PC-3 (cell line): ENCODE measurements around the gene LRFN5. TPM values are rescaled to one million over a fixed set of nuclear protein-coding genes. Genes with fewer than 3 reads are reported as not detected.
A peak's percentile ranks its signal among the peaks of the same experiment; 100 is the strongest.

Experiments used
- ATAC-seq: fragments of 200-7000 bp; cut with Tn5 transposase; 2 replicates; pipeline ENCODE4 v1.9.1; 2020; ENCODE audit warnings: mild to moderate bottlenecking, moderate library complexity
- BruUV-seq: library from RNA; stranded (reverse); fragments of 400-500 nt; replicated peaks from 2 replicates; lab custom pipeline; 2021; lab: Mats Ljungman, UMichigan
- CTCF ChIA-PET: fragments of 300-600 bp; sonication (Branson Sonifier 250); formaldehyde crosslinking; loops from one replicate; lab custom pipeline; 2022; ENCODE audit warnings: antibody characterized with exemption; lab: Charles Lee
- POLR2A ChIA-PET: fragments of 300-600 bp; sonication (Branson Sonifier 250); formaldehyde crosslinking; loops from one replicate; lab custom pipeline; 2022; ENCODE audit warnings: antibody characterized with exemption; ENCODE audit not compliant: unreplicated experiment; lab: Charles Lee
- DNase-seq: peaks from one replicate; pipeline ENCODE4 v3.0.0-alpha.2; 2015
- H2AFZ ChIP-seq: fragments of 300-600 bp; sonication (generic); 2 replicates; pipeline ENCODE4 v1.6.0; 2016; ENCODE audit warnings: antibody characterized with exemption, low read length
- H3F3A ChIP-seq: fragments of 300-600 bp; sonication (generic); one replicate; pipeline ENCODE4 v1.6.0; 2017; ENCODE audit warnings: antibody characterized with exemption, low read length, control low read depth, mild to moderate bottlenecking; ENCODE audit not compliant: unreplicated experiment
- H3K27ac ChIP-seq: fragments of 300-600 bp; sonication (generic); 2 replicates; pipeline ENCODE4 v1.5.1; 2016; ENCODE audit warnings: mild to moderate bottlenecking, low read length
- H3K27me3 ChIP-seq: fragments of 300-600 bp; sonication (generic); 2 replicates; pipeline ENCODE4 v1.6.1; 2016; ENCODE audit warnings: low read length, mixed read lengths
- H3K36me3 ChIP-seq: fragments of 300-600 bp; sonication (generic); 2 replicates; pipeline ENCODE4 v1.6.1; 2016; ENCODE audit warnings: low read depth, mixed run types, low read length, mixed read lengths
- H3K4me1 ChIP-seq: fragments of 300-600 bp; sonication (generic); 2 replicates; pipeline ENCODE4 v1.5.1; 2016; ENCODE audit warnings: low read length; ENCODE audit not compliant: insufficient read depth
- H3K4me2 ChIP-seq: fragments of 300-600 bp; sonication (generic); 2 replicates; pipeline ENCODE4 v1.6.0; 2016; ENCODE audit warnings: low read length
- H3K4me3 ChIP-seq: fragments of 300-600 bp; sonication (generic); 2 replicates; pipeline ENCODE4 v1.5.1; 2016; ENCODE audit warnings: mild to moderate bottlenecking, low read length, mixed read lengths
- H3K79me2 ChIP-seq: fragments of 300-600 bp; sonication (generic); 2 replicates; pipeline ENCODE4 v1.6.1; 2017; ENCODE audit warnings: low read length, mixed read lengths
- H3K9ac ChIP-seq: fragments of 300-600 bp; sonication (generic); 2 replicates; pipeline ENCODE4 v1.6.0; 2016; ENCODE audit warnings: mild to moderate bottlenecking, low read length
- H3K9me2 ChIP-seq: fragments of 300-600 bp; sonication (generic); replicated peaks from 2 replicates; pipeline ENCODE4 v1.6.1; 2016; ENCODE audit warnings: mixed run types, low read length, mixed read lengths
- H3K9me3 ChIP-seq: fragments of 300-600 bp; sonication (generic); 2 replicates; pipeline ENCODE4 v1.6.1; 2016; ENCODE audit warnings: low read length, mixed read lengths
- H4K20me1 ChIP-seq: fragments of 300-600 bp; sonication (generic); 2 replicates; pipeline ENCODE4 v1.6.1; 2016; ENCODE audit warnings: low read length, mixed read lengths
- CTCF ChIP-seq: fragments of 300-600 bp; sonication (generic); conservative IDR thresholded peaks from 2 replicates; pipeline ENCODE4 v1.5.1; 2017; ENCODE audit warnings: antibody characterized with exemption, low read depth, mild to moderate bottlenecking, low read length
- EZH2 ChIP-seq: fragments of 300-600 bp; sonication (generic); IDR thresholded peaks from one replicate; pipeline ENCODE4 v1.6.1; 2017; ENCODE audit warnings: antibody characterized with exemption, mild to moderate bottlenecking, low read length; ENCODE audit not compliant: unreplicated experiment
- EZH2phosphoT487 ChIP-seq: fragments of 300-600 bp; sonication (generic); IDR thresholded peaks from 2 replicates; pipeline ENCODE4 v1.6.1; 2018; ENCODE audit warnings: mild to moderate bottlenecking, antibody characterized with exemption, low read length, borderline replicate concordance
- intact Hi-C: fragments of 100-400 bp; cut with micrococcal nuclease; formaldehyde crosslinking; loops from 2 replicates; pipeline ENCODE4 v1.9.0; 2023
- total RNA-seq: library from RNA; depleted of rRNA; stranded (reverse); fragments of >200 nt; gene quantifications from 2 replicates; pipeline ENCODE4 v1.2.3, GENCODE V29; 2014

Gene LRFN5
- total RNA-seq, 1 experiment from 2014 or later: not detected

- peak; percentile 8 for DNase-seq
- H3K36me3 ChIP-seq: no peaks in the 10 kb centered on the region
- no peaks in the 10 kb centered on the region for H3K9me3 ChIP-seq
- ATAC-seq: peak; percentile 42
- POLR2A ChIA-PET: no interaction called here
- no peaks in the 10 kb centered on the region for H3K27me3 ChIP-seq
- no peaks in the 10 kb centered on the region for H4K20me1 ChIP-seq
- H3K27ac ChIP-seq: no peak overlapping the region
- H3K4me2 ChIP-seq: no peak overlapping the region
- H3K9ac ChIP-seq: no peak overlapping the region
- intact Hi-C loops: no loop called here
- no peaks in the 10 kb centered on the region for H3K79me2 ChIP-seq
- CTCF ChIA-PET: no interaction called here
- TF ChIP-seq CTCF (no peak), EZH2 (no peak), EZH2phosphoT487 (no peak)
- H3K9me2 ChIP-seq: no peaks in the 10 kb centered on the region
- H3K4me3 ChIP-seq: no peak overlapping the region
- H3F3A ChIP-seq: no peaks in the 10 kb centered on the region
- H2AFZ ChIP-seq: no peak overlapping the region
- BruUV-seq: no TSS peak
- no peaks in the 10 kb centered on the region for H3K4me1 ChIP-seq
Observed at GRCh38 chr14:41699486-41699885, 92.8 kb downstream of the LRFN5 start.

DNA sequence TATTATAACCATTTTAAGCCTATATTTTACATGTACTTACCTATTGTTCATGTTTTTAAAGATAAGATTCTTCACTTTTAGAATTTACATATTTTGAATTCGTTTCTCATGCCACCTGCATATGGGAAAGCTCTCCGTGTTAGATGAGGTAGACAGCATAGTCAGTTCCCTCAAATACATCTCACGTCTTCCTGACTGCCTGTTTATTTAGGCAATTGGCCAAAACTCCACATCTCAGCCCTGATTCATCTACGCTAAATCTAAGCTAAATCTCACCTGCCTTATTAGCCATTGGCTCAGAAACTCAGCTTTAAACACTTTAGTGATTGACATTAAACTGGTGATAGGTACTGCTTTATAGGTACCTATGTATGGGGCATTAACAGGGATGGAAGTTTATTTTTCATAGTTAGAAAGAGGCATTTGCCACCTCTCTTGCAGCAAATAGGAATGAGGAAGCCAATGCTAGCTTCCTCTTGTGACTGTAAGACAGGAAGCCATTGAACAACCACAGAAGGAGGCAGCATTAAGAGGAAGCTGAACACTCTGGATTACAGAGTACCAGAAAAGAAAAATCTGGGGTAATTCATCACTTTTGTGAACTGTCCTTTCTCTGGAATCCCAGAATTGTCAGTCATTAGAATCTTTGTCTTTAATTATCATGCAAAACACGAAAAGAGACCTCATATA, 111.9 kb downstream of the LRFN5 start:
- ChIA-PET POLR2A (interaction anchor here (0.7 kb wide), 1 partner anchor 28 kb away, joined by 5 read pairs; no protein-coding TSS in a partner anchor), CTCF (no interaction called here)
- H3K4me3 ChIP-seq: no peak overlapping the region
- H3K27ac ChIP-seq: no peak overlapping the region
- no peaks in the 10 kb centered on the region for H3F3A ChIP-seq
- ATAC-seq (peak; percentile 50), DNase-seq (peak; percentile 53)
- H3K27me3 ChIP-seq: no peaks in the 10 kb centered on the region
- no peaks in the 10 kb centered on the region for H3K4me1 ChIP-seq
- intact Hi-C loops: no loop called here
- no peaks in the 10 kb centered on the region for H3K79me2 ChIP-seq
- no peak overlapping the region for H2AFZ ChIP-seq
- no TSS peak for BruUV-seq
- no peaks in the 10 kb centered on the region for H4K20me1 ChIP-seq
- no peaks in the 10 kb centered on the region for H3K36me3 ChIP-seq
- H3K9me3 ChIP-seq: no peaks in the 10 kb centered on the region
- no peaks in the 10 kb centered on the region for H3K9me2 ChIP-seq
- H3K4me2 ChIP-seq: no peak overlapping the region
- TF ChIP-seq CTCF (no peak), EZH2 (no peak), EZH2phosphoT487 (no peak)
- no peak overlapping the region for H3K9ac ChIP-seq

GRCh38 chr14:41739203-41739602, 132.5 kb downstream of the LRFN5 start:
- DNase-seq (no peak), ATAC-seq (no peak)
- Histone ChIP-seq H3K4me2 (no peak overlapping the region), H3F3A (no peaks in the 10 kb centered on the region), H4K20me1 (no peaks in the 10 kb centered on the region), H2AFZ (no peak overlapping the region), H3K4me1 (no peaks in the 10 kb centered on the region), H3K4me3 (no peak overlapping the region), H3K36me3 (no peaks in the 10 kb centered on the region), H3K27me3 (no peaks in the 10 kb centered on the region), H3K9me3 (no peaks in the 10 kb centered on the region), H3K9me2 (no peaks in the 10 kb centered on the region), H3K79me2 (no peaks in the 10 kb centered on the region), H3K27ac (no peak overlapping the region), H3K9ac (no peak overlapping the region)
- CTCF ChIA-PET: no interaction called here
- BruUV-seq: no TSS peak
- POLR2A ChIA-PET: no interaction called here
- intact Hi-C loops: no loop called here
- no peak for TF ChIP-seq CTCF
- no peak for TF ChIP-seq EZH2phosphoT487
- TF ChIP-seq EZH2: no peak
